Measurements from ENCODE around the gene TDRD7. TPM values are rescaled to one million over a fixed set of nuclear protein-coding genes. Genes with fewer than 3 reads are reported as not detected.

The TDRD7 gene
- total and polyA plus RNA-seq, 2 of the 13 experiments (the other 11 are each of a cell fraction or from before 2014, with no cell fraction given): 9.8 to 15.5 TPM

DNA sequence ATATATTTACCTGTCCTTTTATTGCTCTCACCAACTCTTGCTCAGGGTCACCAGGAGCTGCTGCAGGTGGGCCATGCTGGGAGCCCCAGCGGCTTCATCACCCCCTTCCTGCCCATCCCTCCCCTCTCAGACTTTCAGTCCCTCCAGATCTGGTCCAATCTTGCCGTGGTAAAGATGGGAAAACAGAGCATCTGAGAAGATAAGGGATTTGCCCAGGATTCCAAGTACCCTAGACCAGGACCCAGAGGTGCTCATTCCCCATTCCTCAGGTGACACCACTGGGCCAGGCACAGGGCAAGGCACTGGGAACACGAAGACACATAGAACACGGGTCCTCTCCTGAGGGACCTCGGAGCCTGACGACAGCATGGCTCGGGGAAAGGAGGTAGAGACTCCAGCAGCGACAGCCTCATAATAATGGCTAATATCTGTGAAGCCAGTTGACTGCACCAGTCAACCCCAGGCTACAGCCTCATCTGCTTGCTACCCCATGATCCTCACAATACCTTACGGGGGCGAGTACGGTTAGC, 107.6 kb downstream of the TDRD7 start (continued):
- TF ChIP-seq, protein P1, sequence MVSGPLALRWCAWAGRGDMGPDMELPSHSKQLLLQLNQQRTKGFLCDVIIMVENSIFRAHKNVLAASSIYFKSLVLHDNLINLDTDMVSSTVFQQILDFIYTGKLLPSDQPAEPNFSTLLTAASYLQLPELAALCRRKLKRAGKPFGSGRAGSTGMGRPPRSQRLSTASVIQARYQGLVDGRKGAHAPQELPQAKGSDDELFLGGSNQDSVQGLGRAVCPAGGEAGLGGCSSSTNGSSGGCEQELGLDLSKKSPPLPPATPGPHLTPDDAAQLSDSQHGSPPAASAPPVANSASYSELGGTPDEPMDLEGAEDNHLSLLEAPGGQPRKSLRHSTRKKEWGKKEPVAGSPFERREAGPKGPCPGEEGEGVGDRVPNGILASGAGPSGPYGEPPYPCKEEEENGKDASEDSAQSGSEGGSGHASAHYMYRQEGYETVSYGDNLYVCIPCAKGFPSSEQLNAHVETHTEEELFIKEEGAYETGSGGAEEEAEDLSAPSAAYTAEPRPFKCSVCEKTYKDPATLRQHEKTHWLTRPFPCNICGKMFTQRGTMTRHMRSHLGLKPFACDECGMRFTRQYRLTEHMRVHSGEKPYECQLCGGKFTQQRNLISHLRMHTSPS (CRISPR knock-in tag; IDR thresholded peaks at IDR 0.05; ENCODE audit: low read depth): no peak

DNA sequence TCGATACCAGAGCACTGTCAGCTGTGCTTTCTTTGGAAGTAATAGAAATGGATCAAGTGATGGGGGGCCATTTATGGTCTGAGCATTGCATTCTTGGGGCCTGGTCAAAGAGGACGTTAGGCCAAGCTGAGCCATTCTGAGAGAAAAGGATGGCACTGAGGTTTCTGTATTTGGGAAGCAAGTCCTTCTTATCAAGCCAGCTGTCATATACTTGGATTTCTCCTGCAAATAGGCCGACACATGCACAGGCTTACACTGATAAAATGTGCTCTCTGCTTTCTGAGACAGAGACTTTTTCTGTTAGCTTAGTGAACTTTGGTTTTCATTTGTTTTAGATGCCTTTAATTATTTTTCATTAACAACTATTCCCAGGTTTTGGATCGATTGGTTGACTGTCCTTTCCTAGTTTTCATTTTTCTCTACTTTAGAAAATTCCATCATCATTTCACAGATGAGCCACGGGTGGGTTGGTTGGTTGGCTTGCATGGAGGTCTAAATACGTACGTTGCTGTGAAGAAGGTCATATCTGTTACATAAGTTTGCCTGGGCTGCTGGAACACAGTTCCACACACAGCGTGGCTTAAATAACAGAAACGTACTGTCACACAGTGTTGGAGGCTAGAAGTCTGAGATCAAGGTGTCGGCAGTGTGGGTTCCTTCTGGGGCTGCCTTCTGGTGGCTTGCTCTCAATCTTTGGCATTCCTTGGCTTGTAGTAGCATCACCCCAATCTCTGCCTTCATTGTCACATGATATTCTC, 109.9 kb downstream of the TDRD7 start:
- ATAC-seq: no peak
- no peaks in the 10 kb centered on the region for H3K36me3 ChIP-seq (replicated peaks in 1 of 2; ENCODE audit: control insufficient read depth in 1 of 2, insufficient read depth in 2 of 2, low read length in 2 of 2)
- ChIA-PET POLR2A (no interaction called here), CTCF (ENCODE audit: low intra/inter-chr PET ratio, low total read pairs) (no interaction called here)
- no peaks in the 10 kb centered on the region for H4K20me1 ChIP-seq (ENCODE audit: insufficient read depth, low read length)
- no peaks in the 10 kb centered on the region for H3K4me1 ChIP-seq (ENCODE audit: insufficient read depth, low read length)
- H3K4me2 ChIP-seq (ENCODE audit: low read depth, low read length): no peak overlapping the region
- BruUV-seq (replicated peaks): no TSS peak
- in situ Hi-C loops (cut with HindIII; ENCODE audit: extremely low pct_ligation_motif_present, low pct_unique_long_range_greater_than_20kb): no loop called here
- no peaks in the 10 kb centered on the region for H3K79me2 ChIP-seq (ENCODE audit: insufficient read depth, low read length)
- no peaks in the 10 kb centered on the region for H3K9me3 ChIP-seq (ENCODE audit: low read length)
- no peak for DNase-seq (ENCODE audit: low spot score)
- intact Hi-C loops (cut with micrococcal nuclease; ENCODE audit: unreplicated experiment): no loop called here
- H3K4me3 ChIP-seq (replicated peaks in 1 of 3; ENCODE audit: insufficient read depth in 1 of 3, low read depth in 2 of 3, low read length in 3 of 3): no peak overlapping the region
- no peak overlapping the region for H2AFZ ChIP-seq (ENCODE audit: low read length)
- FAIRE-seq: no peak
- WGBS (ENCODE audit: low lambda C conversion rate): 33% methylated on average over 9 of the region's 10 CpGs
- H3K27ac ChIP-seq (ENCODE audit: extremely low read length, insufficient read depth, low read length): no peak overlapping the region
- H3K27me3 ChIP-seq (ENCODE audit: control insufficient read depth in 1 of 2, insufficient read depth in 2 of 2, low read length in 2 of 2): peaks cover 1 to 46% of the 10 kb centered on the region in 2 experiments; a peak in 2 of 5 replicates
- H3K9ac ChIP-seq (ENCODE audit: insufficient read depth, low read depth, low read length): no peak overlapping the region
- TF ChIP-seq TARDBP (CRISPR knock-in tag; IDR thresholded peaks at IDR 0.05): no peak
- TF ChIP-seq SOX5 (CRISPR knock-in tag; IDR thresholded peaks at IDR 0.05; ENCODE audit: borderline replicate concordance): no peak
- TF ChIP-seq KLF15 (CRISPR knock-in tag; IDR thresholded peaks at IDR 0.05; ENCODE audit: borderline replicate concordance): no peak
- TF ChIP-seq KDM4B (CRISPR knock-in tag; IDR thresholded peaks at IDR 0.05): no peak
- TF ChIP-seq ERF (CRISPR knock-in tag; IDR thresholded peaks at IDR 0.05): no peak
- no peak for TF ChIP-seq ZIK1 (CRISPR knock-in tag; IDR thresholded peaks at IDR 0.05; ENCODE audit: borderline replicate concordance, low read depth)
- TF ChIP-seq ZNF205 (CRISPR knock-in tag; IDR thresholded peaks at IDR 0.05): no peak
- no peak for TF ChIP-seq ZNF713 (CRISPR knock-in tag; IDR thresholded peaks at IDR 0.05)
- TF ChIP-seq ZZZ3 (CRISPR knock-in tag; IDR thresholded peaks at IDR 0.05; ENCODE audit: borderline replicate concordance): no peak
- TF ChIP-seq, protein P2, sequence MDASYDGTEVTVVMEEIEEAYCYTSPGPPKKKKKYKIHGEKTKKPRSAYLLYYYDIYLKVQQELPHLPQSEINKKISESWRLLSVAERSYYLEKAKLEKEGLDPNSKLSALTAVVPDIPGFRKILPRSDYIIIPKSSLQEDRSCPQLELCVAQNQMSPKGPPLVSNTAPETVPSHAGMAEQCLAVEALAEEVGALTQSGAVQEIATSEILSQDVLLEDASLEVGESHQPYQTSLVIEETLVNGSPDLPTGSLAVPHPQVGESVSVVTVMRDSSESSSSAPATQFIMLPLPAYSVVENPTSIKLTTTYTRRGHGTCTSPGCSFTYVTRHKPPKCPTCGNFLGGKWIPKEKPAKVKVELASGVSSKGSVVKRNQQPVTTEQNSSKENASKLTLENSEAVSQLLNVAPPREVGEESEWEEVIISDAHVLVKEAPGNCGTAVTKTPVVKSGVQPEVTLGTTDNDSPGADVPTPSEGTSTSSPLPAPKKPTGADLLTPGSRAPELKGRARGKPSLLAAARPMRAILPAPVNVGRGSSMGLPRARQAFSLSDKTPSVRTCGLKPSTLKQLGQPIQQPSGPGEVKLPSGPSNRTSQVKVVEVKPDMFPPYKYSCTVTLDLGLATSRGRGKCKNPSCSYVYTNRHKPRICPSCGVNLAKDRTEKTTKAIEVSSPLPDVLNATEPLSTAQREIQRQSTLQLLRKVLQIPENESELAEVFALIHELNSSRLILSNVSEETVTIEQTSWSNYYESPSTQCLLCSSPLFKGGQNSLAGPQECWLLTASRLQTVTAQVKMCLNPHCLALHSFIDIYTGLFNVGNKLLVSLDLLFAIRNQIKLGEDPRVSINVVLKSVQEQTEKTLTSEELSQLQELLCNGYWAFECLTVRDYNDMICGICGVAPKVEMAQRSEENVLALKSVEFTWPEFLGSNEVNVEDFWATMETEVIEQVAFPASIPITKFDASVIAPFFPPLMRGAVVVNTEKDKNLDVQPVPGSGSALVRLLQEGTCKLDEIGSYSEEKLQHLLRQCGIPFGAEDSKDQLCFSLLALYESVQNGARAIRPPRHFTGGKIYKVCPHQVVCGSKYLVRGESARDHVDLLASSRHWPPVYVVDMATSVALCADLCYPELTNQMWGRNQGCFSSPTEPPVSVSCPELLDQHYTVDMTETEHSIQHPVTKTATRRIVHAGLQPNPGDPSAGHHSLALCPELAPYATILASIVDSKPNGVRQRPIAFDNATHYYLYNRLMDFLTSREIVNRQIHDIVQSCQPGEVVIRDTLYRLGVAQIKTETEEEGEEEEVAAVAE (CRISPR knock-in tag; IDR thresholded peaks at IDR 0.05; ENCODE audit: borderline replicate concordance): no peak
- no peak for TF ChIP-seq CREB1 (IDR thresholded peaks at IDR 0.05)
- TF ChIP-seq CREB1 (CRISPR knock-in tag; IDR thresholded peaks at IDR 0.05): no peak
- TF ChIP-seq SIX4 (CRISPR knock-in tag; IDR thresholded peaks at IDR 0.05): no peak
- TF ChIP-seq REXO4 (CRISPR knock-in tag; IDR thresholded peaks at IDR 0.05; ENCODE audit: borderline replicate concordance): no peak
- TF ChIP-seq TP53 (CRISPR knock-in tag; conservative IDR thresholded peaks at IDR 0.05): no peak

All from HepG2 (cell line).